Endothelial cell of umbilical vein (primary cell): Measurements from ENCODE around the gene MRPL33. TPM values are rescaled to one million over a fixed set of nuclear protein-coding genes. Genes with fewer than 3 reads are reported as not detected.

Experiments used
- BruUV-seq: library from RNA; stranded (reverse); fragments of 400-500 nt; replicated peaks from 2 replicates; lab custom pipeline; 2021; lab: Mats Ljungman, UMichigan
- CTCF ChIA-PET: fragments of 300-600, 350-600 bp; sonication (Branson Sonifier 250); formaldehyde crosslinking; loops from one replicate; lab custom pipeline; 2021; ENCODE audit warnings: antibody characterized with exemption, inconsistent platforms; lab: Charles Lee
- POLR2A ChIA-PET: fragments of 300-600, 350-600 bp; sonication (Branson Sonifier 250); formaldehyde crosslinking; loops from one replicate; lab custom pipeline; 2021; ENCODE audit warnings: antibody characterized with exemption, inconsistent platforms; lab: Charles Lee
- DNase-seq: peaks from one replicate; pipeline ENCODE4 v3.0.0-alpha.2; 2011; ENCODE audit warnings: low read depth, low spot score
- FAIRE-seq: peaks from 2 replicates; lab custom pipeline; 2011; peaks lifted over from hg19 to GRCh38; lab: Jason Lieb, UNC
- H2AFZ ChIP-seq: 2 replicates; pipeline ENCODE4 v1.6.0; 2012; ENCODE audit warnings: low read depth, low read length, control low read depth, inconsistent platforms
- H3K27ac ChIP-seq: 2 replicates; pipeline ENCODE4 v1.5.1; 2011; ENCODE audit warnings: low read depth, mild to moderate bottlenecking, control low read depth, low read length, moderate library complexity; ENCODE audit not compliant: insufficient read depth
- H3K27me3 ChIP-seq, 2 experiments: 2 replicates each; pipeline versions ENCODE4 v1.6.0 to v1.6.1; 2011; ENCODE audit warnings: low read length in 2 of 2, mixed read lengths in 1 of 2; ENCODE audit not compliant: control insufficient read depth in 2 of 2, insufficient read depth in 2 of 2
- H3K36me3 ChIP-seq, 2 experiments: 2 replicates in 1 of 2; 3 replicates in 1 of 2; pipeline ENCODE4 v1.5.1; 2011; ENCODE audit warnings: low read length in 2 of 2, mild to moderate bottlenecking in 1 of 2, moderate library complexity in 1 of 2; ENCODE audit not compliant: control insufficient read depth in 2 of 2, insufficient read depth in 2 of 2; ENCODE audit errors: extremely low read depth in 1 of 2
- H3K4me1 ChIP-seq: 3 replicates; pipeline ENCODE4 v1.5.1; 2011; ENCODE audit warnings: mild to moderate bottlenecking, low read length; ENCODE audit not compliant: control insufficient read depth, insufficient read depth; ENCODE audit errors: extremely low read depth
- H3K4me2 ChIP-seq: 2 replicates; pipeline ENCODE4 v1.6.1; 2011; ENCODE audit warnings: low read length, control low read depth, mixed read lengths; ENCODE audit not compliant: insufficient read depth
- H3K4me3 ChIP-seq, 3 experiments: fragments of 200-600 bp in 1 of 3; sonication (generic), shearing (Covaris generic) in 1 of 3; replicated peaks in 1 of 3; 2 replicates each; pipeline ENCODE4 v1.5.1; 2011 to 2016; ENCODE audit warnings: control low read depth in 3 of 3, low read length in 3 of 3, mild to moderate bottlenecking in 2 of 3, inconsistent platforms in 1 of 3, low read depth in 1 of 3, moderate library complexity in 1 of 3; ENCODE audit not compliant: insufficient read depth in 1 of 3
- H3K79me2 ChIP-seq: 2 replicates; pipeline ENCODE4 v1.6.0; 2012; ENCODE audit warnings: low read length, inconsistent platforms; ENCODE audit not compliant: control insufficient read depth, insufficient read depth
- H3K9ac ChIP-seq: replicated peaks from 2 replicates; pipeline ENCODE3; 2011; ENCODE audit warnings: low read length, control low read depth; ENCODE audit not compliant: insufficient read depth; ENCODE audit errors: extremely low read depth
- H3K9me1 ChIP-seq: replicated peaks from 3 replicates; pipeline ENCODE4 v1.6.0; 2011; ENCODE audit warnings: mild to moderate bottlenecking, low read length; ENCODE audit not compliant: control insufficient read depth, insufficient read depth; ENCODE audit errors: extremely low read depth
- H3K9me3 ChIP-seq: replicated peaks from 2 replicates; pipeline ENCODE4 v1.5.1; 2012; ENCODE audit warnings: low read length, inconsistent platforms; ENCODE audit not compliant: control insufficient read depth, insufficient read depth
- H4K20me1 ChIP-seq: replicated peaks from 2 replicates; pipeline ENCODE3; 2011; ENCODE audit warnings: mild to moderate bottlenecking, low read length; ENCODE audit not compliant: control insufficient read depth, insufficient read depth; ENCODE audit errors: extremely low read depth
- FOS ChIP-seq: IDR thresholded peaks from 2 replicates; pipeline ENCODE4 v1.6.1; 2011; ENCODE audit warnings: mild to moderate bottlenecking, low read length, moderate library complexity, borderline replicate concordance; ENCODE audit not compliant: insufficient read depth
- GATA2 ChIP-seq: IDR thresholded peaks from 2 replicates; pipeline ENCODE4 v1.7.0; 2011; ENCODE audit warnings: low read depth, mild to moderate bottlenecking, moderate library complexity, mixed read lengths, low read length; ENCODE audit not compliant: insufficient read length, insufficient read depth
- JUN ChIP-seq: IDR thresholded peaks from 2 replicates; pipeline ENCODE4 v1.6.1; 2011; ENCODE audit warnings: borderline replicate concordance, low read depth; ENCODE audit not compliant: insufficient read length, insufficient read depth
- MAX ChIP-seq: IDR thresholded peaks from 2 replicates; pipeline ENCODE4 v1.6.1; 2011; ENCODE audit not compliant: insufficient read depth, insufficient read length
- MYC ChIP-seq: IDR thresholded peaks from one replicate; pipeline ENCODE4 v1.6.1; 2011; ENCODE audit warnings: mild to moderate bottlenecking, low read depth, low read length
- POLR2A ChIP-seq: IDR thresholded peaks from 2 replicates; pipeline ENCODE4 v1.6.1; 2012; ENCODE audit warnings: low read depth, mild to moderate bottlenecking, control low read depth, low read length
- POLR2AphosphoS5 ChIP-seq: IDR thresholded peaks from 2 replicates; pipeline ENCODE4 v1.6.1; 2012; ENCODE audit warnings: low read depth, mild to moderate bottlenecking, control low read depth, low read length, moderate library complexity; ENCODE audit not compliant: insufficient read depth
- dilution Hi-C: fragments of 300-500 bp; cut with MboI; formaldehyde crosslinking; loops from one replicate; pipeline ENCODE4 v1.15.0; 2019; ENCODE audit warnings: low sequenced_read_pairs; ENCODE audit not compliant: extremely low pct_ligation_motif_present
- intact Hi-C: fragments of 100-400 bp; cut with micrococcal nuclease; formaldehyde crosslinking; loops from one replicate; pipeline ENCODE4 v1.10.0; 2022
- polyA plus RNA-seq, 4 experiments: library from polyadenylated mRNA; depleted of rRNA in 3 of 4; stranded (reverse) in 3 of 4; unstranded in 1 of 4; fragments of >200 nt; gene quantifications; 2 replicates each; pipeline versions ENCODE4 v1.2.1 to v1.2.3, GENCODE V29; 2011 to 2012; ENCODE audit warnings: missing spikeins in 1 of 4
- total RNA-seq: library from RNA; stranded (reverse); gene quantifications from 2 replicates; pipeline ENCODE4 v1.2.3, GENCODE V29; 2021

Gene MRPL33
- total and polyA plus RNA-seq, 2 donors (not counting 3 experiments of a cell fraction or from before 2014, with no cell fraction given): 36.1 to 97.4 TPM

DNA sequence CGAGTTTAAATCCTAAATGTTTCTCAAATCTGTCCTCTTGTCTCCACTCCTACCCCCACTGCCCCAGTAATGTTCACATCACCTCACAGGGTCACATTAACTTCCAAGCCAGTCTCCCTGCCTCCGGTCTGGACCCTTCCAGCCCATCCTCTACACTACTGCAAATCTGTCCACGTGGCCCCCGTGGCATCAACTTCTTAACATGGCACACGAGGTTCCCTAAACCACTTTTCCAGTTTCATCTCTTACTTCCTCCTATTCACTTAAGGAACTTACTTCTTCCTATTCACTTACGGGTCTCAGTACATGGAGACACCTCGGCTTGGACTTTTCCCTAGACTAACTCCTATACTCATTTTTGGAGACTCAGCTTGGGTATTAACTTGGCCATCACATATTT is 27.0 kb downstream of the MRPL33 start:
- DNase-seq (no peak), FAIRE-seq (no peak)
- CTCF ChIA-PET: interaction anchor here (1.2 to 1.6 kb wide), 2 partner anchors 133 to 282 kb away, joined by 3 to 6 read pairs; no protein-coding TSS in a partner anchor
- H3K9ac ChIP-seq: peak overlapping the region; percentile 51
- H3K9me3 ChIP-seq: no peaks in the 10 kb centered on the region
- no peaks in the 10 kb centered on the region for H4K20me1 ChIP-seq
- dilution Hi-C loops: no loop called here
- H3K4me3 ChIP-seq: no peak overlapping the region
- peak overlapping the region; percentile 94 for H3K27ac ChIP-seq
- no peaks in the 10 kb centered on the region for H3K9me1 ChIP-seq
- BruUV-seq: no TSS peak
- H3K27me3 ChIP-seq: no peaks in the 10 kb centered on the region
- H3K36me3 ChIP-seq: no peaks in the 10 kb centered on the region
- POLR2A ChIA-PET: interaction anchor here (0.9 to 1.0 kb wide), 3 partner anchors 91 to 598 kb away, joined by 3 read pairs; partner anchors contain the start of gene RBKS
- peaks cover 34% of the 10 kb centered on the region for H3K4me1 ChIP-seq
- H3K4me2 ChIP-seq: no peak overlapping the region
- intact Hi-C loops: loop anchor here (2.0 to 5.0 kb wide), 4 partner anchors 91 to 598 kb away; no protein-coding TSS in a partner anchor
- no peaks in the 10 kb centered on the region for H3K79me2 ChIP-seq
- TF ChIP-seq MAX (no peak), GATA2 (no peak)
- no peak overlapping the region for H2AFZ ChIP-seq

DNA sequence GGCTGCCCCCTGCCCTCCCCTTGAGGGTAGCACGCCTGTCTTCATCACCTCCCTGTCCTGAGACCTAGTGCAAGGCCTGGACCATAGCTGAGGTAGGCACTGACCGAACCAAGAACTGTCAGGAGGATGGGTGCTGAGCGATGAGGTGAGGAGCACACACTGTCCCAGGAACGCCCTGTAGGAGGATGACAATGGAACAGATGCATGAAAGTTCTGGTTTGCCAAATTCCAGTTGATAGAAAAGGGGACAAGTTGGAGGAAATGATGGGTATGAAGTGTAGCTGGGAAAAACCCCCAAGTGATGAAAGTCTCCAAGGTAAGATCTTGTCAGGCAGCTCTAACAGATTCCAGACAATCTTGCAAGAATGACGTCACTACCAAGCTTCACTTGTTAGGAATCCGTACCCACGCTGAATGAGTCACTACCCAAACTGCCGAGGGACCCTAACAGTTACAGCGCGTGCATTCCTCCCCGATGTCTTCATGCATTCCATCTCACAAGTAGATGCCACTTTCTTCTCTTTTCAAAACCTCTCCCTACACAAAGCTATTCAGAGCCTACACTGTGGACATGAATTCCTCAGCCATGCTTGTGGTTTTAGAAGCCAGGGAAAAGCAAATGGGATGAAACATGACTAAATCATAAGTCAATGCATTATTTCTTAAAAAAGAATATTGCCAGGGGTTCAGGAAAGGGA is 27.6 kb downstream of the MRPL33 start:
- intact Hi-C loops: loop anchor here (1.0 to 5.0 kb wide), 8 partner anchors 20 to 598 kb away; partner anchors contain the start of gene FOSL2

More for the DNA sequence above, 27.6 kb downstream of the MRPL33 start:
- TF ChIP-seq FOS: peak; percentile 93
- TF ChIP-seq JUN: peak; percentile 100
- TF ChIP-seq POLR2AphosphoS5: peak; percentile 85
- no peak for TF ChIP-seq MAX
- TF ChIP-seq POLR2A: no peak
- peak; percentile 36 for TF ChIP-seq MYC
- H3K79me2 ChIP-seq: no peaks in the 10 kb centered on the region
- peak overlapping the region; percentile 78 for H3K9ac ChIP-seq
- POLR2A ChIA-PET: interaction anchor here (0.6 to 1.0 kb wide), 5 partner anchors 91 to 597 kb away, joined by 3 to 4 read pairs (median 3); partner anchors contain the start of gene RBKS
- no peak overlapping the region for H2AFZ ChIP-seq
- H3K9me3 ChIP-seq: no peaks in the 10 kb centered on the region
- peak overlapping the region; percentile 94 for H3K27ac ChIP-seq
- H3K4me3 ChIP-seq: no peak overlapping the region
- H3K4me1 ChIP-seq: peaks cover 34% of the 10 kb centered on the region
- dilution Hi-C loops: no loop called here
- no peaks in the 10 kb centered on the region for H3K27me3 ChIP-seq
- FAIRE-seq: peak; percentile 94
- no peaks in the 10 kb centered on the region for H3K9me1 ChIP-seq
- H3K4me2 ChIP-seq: peak overlapping the region; percentile 9
- TSS peak; percentile 91 for BruUV-seq
- DNase-seq: peak; percentile 93
- H4K20me1 ChIP-seq: no peaks in the 10 kb centered on the region
- no peaks in the 10 kb centered on the region for H3K36me3 ChIP-seq
- CTCF ChIA-PET: interaction anchor here (1.2 to 1.6 kb wide), 3 partner anchors 9 to 281 kb away, joined by 3 to 6 read pairs (median 3); no protein-coding TSS in a partner anchor
